HG03520 (cell line): ENCODE measurements around the gene ANP32E.

ENCODE experiments used
- ATAC-seq: cut with Tn5 transposase; IDR thresholded peaks from one replicate; pipeline ENCODE4 v1.9.1; 2021; ENCODE audit warnings: mild to moderate bottlenecking, moderate library complexity; ENCODE audit not compliant: unreplicated experiment

The ANP32E gene

DNA sequence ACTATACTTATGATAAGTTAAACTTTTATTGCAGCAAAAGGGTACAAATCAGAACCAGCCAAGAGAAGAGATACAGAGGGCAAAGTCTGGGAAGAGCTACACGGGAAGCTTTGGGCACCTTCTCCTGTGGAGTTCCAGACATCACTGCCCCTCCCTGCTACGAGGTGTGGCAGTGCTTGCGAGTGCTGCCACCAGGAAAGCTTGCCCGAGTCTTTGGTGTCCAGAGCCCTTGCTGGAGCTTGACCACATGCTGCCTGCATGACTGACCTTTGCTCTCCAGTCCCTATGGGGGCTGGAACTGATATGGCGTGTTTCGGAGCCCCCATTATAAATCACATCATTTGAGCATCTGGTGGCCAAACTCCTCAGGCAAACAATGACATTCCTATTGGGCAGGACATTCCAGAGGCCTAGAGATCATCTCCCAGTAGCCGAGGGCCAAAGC, 62.7 kb downstream of the ANP32E start:
- ATAC-seq, result no peak

DNA sequence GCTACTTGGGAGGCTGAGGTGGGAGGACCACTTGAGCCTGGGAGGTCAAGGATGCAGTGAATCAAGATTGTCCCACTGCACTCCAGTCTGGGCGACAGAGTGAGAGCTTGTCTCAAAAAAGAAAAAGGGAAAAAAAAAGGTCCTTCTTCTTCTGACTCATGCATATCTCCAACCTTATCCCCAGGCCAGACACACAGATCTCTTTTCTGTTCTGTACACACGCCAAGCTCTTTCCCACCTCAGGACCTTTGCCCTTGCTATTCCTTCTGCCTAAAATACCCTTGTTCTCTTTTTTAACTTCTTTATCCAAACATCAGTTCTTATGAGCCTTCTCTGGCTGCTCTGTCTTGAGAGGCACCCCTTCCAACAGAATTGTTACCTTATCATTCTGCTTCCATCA, 64.1 kb downstream of the ANP32E start:
- ATAC-seq, result no peak

DNA sequence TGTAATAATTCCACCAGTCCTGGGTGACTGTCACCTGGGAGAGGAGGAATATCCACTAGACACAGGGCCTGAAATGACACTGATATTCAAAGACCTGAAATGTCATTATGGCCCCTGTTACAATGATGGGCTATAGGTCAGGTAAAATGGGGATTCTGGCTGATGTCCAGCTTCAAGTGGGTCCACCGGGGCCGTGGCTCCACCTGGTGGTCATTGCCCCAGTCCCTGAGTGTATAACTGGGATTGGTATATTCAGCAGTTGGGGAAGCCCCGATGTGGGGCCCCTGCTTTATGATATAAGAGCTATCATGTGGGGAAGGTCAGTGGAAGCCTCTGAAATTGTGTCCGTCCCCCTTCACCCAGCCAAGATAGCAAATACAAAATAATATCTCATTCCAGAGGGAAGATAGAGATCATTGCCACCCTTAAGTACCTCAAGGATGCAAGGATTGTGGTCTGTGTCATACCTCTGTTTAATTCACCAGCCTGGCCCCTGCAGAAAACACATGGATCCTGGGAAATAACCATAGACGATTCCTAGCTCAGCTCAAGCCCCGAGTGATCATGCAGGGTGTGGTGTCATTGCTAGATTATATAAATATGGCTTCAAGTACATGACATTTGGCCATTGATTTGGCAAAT, 66.8 kb downstream of the ANP32E start:
- no peak for ATAC-seq
